HG03135 (cell line): ENCODE measurements around the gene E2F4.

Experiments used
- ATAC-seq: cut with Tn5 transposase; IDR thresholded peaks from one replicate; pipeline ENCODE4 v1.9.1; 2021; ENCODE audit warnings: mild to moderate bottlenecking, moderate library complexity; ENCODE audit not compliant: unreplicated experiment

E2F4 gene

GRCh38 chr16:67247192-67248072 is 55.5 kb downstream of the E2F4 start, which contains the start of gene FHOD1:
FHOD1 (minus strand) TSS chr16:67247481; CDS start chr16:67247410, 71 bp downstream.
- peak; percentile 56 for ATAC-seq

- ATAC-seq, result no peak
These were observed 56.1 kb downstream of the E2F4 start for GRCh38 chr16:67248073-67248400.
